ENCODE results near the gene VPS35L. TPM values are rescaled to one million over a fixed set of nuclear protein-coding genes. Genes with fewer than 3 reads are reported as not detected.
A peak's percentile ranks its signal among the peaks of the same experiment; 100 is the strongest.

VPS35L gene
- total and polyA plus RNA-seq, 2 of the 13 experiments (the other 11 are each of a cell fraction or from before 2014, with no cell fraction given) = 1.4 to 1.6 TPM

DNA sequence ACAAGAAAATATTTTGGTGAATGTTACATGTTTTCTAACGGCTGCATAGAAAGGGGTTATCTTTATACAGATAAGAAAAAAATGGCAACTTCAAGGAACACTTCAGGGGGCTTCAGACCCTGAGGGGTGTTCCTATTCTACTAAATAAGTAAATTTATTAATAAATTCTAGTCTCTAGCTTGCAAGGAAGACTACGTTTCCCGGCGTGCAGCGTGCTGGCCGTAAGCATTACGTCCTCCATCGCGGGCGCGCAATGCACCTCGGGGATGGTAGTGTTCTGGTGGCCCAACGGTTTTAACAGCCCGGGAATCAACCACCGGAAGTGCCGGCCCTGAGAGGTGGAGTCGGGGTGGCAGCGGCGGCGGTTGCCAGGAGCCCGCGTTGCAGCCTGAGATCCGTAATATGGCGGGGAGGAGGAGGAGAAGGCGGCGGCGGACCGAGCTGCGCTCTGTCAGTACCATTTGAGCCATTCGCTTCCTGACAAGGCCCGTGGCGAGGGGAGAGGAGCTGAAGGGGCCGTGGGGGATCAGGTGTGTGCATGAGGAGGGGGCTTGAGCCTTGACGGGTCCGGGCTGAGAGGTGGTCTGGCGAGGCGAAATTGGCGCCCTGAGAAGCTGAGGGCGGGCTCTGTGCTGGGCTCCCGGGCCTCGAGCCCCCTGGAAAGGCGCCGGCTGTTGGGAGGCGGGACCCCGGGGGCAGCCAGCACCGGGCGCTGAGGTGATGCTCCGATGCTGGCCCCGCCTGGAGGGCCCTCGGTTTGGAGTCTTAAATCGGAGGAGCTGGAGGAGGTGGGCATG, 31.7 kb upstream of the VPS35L start, which contains the start of gene CCP110 (continued):
- 0 out of 2 replicates have a peak, but pooled peaks have one; percentile 1 for TF ChIP-seq ZNF629 (CRISPR knock-in tag; conservative IDR thresholded peaks at IDR 0.05)
- TF ChIP-seq, protein P1, sequence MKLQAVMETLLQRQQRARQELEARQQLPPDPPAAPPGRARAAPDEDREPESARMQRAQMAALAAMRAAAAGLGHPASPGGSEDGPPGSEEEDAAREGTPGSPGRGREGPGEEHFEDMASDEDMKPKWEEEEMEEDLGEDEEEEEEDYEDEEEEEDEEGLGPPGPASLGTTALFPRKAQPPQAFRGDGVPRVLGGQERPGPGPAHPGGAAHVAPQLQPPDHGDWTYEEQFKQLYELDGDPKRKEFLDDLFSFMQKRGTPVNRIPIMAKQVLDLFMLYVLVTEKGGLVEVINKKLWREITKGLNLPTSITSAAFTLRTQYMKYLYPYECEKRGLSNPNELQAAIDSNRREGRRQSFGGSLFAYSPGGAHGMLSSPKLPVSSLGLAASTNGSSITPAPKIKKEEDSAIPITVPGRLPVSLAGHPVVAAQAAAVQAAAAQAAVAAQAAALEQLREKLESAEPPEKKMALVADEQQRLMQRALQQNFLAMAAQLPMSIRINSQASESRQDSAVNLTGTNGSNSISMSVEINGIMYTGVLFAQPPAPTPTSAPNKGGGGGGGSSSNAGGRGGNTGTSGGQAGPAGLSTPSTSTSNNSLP (IDR thresholded peaks at IDR 0.05; ENCODE audit: low read depth, low read length) = no peak
- no peak for TF ChIP-seq MTF1 (CRISPR knock-in tag; IDR thresholded peaks at IDR 0.05)
- TF ChIP-seq, protein P2, sequence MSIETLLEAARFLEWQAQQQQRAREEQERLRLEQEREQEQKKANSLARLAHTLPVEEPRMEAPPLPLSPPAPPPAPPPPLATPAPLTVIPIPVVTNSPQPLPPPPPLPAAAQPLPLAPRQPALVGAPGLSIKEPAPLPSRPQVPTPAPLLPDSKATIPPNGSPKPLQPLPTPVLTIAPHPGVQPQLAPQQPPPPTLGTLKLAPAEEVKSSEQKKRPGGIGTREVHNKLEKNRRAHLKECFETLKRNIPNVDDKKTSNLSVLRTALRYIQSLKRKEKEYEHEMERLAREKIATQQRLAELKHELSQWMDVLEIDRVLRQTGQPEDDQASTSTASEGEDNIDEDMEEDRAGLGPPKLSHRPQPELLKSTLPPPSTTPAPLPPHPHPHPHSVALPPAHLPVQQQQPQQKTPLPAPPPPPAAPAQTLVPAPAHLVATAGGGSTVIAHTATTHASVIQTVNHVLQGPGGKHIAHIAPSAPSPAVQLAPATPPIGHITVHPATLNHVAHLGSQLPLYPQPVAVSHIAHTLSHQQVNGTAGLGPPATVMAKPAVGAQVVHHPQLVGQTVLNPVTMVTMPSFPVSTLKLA (IDR thresholded peaks at IDR 0.05) = peak; percentile 59
- TF ChIP-seq MBNL3 (CRISPR knock-in tag; conservative IDR thresholded peaks at IDR 0.05) = no peak
- TF ChIP-seq CBX5 (CRISPR knock-in tag; IDR thresholded peaks at IDR 0.05; ENCODE audit: borderline replicate concordance) = peak; percentile 40; the same call in 1 of the 2 replicates
- peak; percentile 66; the same call in 1 of the 2 replicates for TF ChIP-seq DRAP1 (CRISPR knock-in tag; IDR thresholded peaks at IDR 0.05)
- 0 out of 2 replicates have a peak, but pooled peaks have one; percentile 57 for TF ChIP-seq ZNF780A (CRISPR knock-in tag; IDR thresholded peaks at IDR 0.05)
- TF ChIP-seq CHCHD3 (CRISPR knock-in tag; IDR thresholded peaks at IDR 0.05) = no peak
- TF ChIP-seq KDM3A (CRISPR knock-in tag; IDR thresholded peaks at IDR 0.05; ENCODE audit: low read depth) = peak; percentile 91
- no peak for TF ChIP-seq ZBTB7A (CRISPR knock-in tag; IDR thresholded peaks at IDR 0.05)
- peak; percentile 87; the same call in 1 of the 2 replicates for TF ChIP-seq TMF1 (CRISPR knock-in tag; IDR thresholded peaks at IDR 0.05; ENCODE audit: low read depth)
- peak; percentile 64; the same call in 1 of the 2 replicates for TF ChIP-seq NFYB (CRISPR knock-in tag; IDR thresholded peaks at IDR 0.05)
- TF ChIP-seq ATF1 (CRISPR knock-in tag; IDR thresholded peaks at IDR 0.05) = peak; percentile 98
- TF ChIP-seq MIXL1 (CRISPR knock-in tag; IDR thresholded peaks at IDR 0.05) = peak; percentile 89
- peak; percentile 82 for TF ChIP-seq RBFOX2 (IDR thresholded peaks at IDR 0.05; ENCODE audit: low read depth, low read length)
- peak; percentile 52; the same call in 1 of the 2 replicates for TF ChIP-seq ARNT2 (CRISPR knock-in tag; IDR thresholded peaks at IDR 0.05; ENCODE audit: low read depth)
- peak; percentile 36; the same call in 1 of the 2 replicates for TF ChIP-seq TFAP4 (IDR thresholded peaks at IDR 0.05; ENCODE audit: borderline replicate concordance, low read depth)
- peak; percentile 72 for TF ChIP-seq KDM5A (IDR thresholded peaks at IDR 0.05; ENCODE audit: borderline replicate concordance, low read length)
- TF ChIP-seq POLR2A (IDR thresholded peaks at IDR 0.05; ENCODE audit: insufficient read depth in 1 of 2, low read depth in 2 of 2, low read length in 2 of 2) = peak; percentile 63 to 77
- TF ChIP-seq SP5 (CRISPR knock-in tag; IDR thresholded peaks at IDR 0.05; ENCODE audit: borderline replicate concordance, low read depth) = peak; percentile 57; the same call in 1 of the 2 replicates
- TF ChIP-seq REPIN1 (CRISPR knock-in tag; IDR thresholded peaks at IDR 0.05; ENCODE audit: borderline replicate concordance, low read depth) = peak; percentile 82; the same call in 1 of the 2 replicates
- TF ChIP-seq, protein P3, sequence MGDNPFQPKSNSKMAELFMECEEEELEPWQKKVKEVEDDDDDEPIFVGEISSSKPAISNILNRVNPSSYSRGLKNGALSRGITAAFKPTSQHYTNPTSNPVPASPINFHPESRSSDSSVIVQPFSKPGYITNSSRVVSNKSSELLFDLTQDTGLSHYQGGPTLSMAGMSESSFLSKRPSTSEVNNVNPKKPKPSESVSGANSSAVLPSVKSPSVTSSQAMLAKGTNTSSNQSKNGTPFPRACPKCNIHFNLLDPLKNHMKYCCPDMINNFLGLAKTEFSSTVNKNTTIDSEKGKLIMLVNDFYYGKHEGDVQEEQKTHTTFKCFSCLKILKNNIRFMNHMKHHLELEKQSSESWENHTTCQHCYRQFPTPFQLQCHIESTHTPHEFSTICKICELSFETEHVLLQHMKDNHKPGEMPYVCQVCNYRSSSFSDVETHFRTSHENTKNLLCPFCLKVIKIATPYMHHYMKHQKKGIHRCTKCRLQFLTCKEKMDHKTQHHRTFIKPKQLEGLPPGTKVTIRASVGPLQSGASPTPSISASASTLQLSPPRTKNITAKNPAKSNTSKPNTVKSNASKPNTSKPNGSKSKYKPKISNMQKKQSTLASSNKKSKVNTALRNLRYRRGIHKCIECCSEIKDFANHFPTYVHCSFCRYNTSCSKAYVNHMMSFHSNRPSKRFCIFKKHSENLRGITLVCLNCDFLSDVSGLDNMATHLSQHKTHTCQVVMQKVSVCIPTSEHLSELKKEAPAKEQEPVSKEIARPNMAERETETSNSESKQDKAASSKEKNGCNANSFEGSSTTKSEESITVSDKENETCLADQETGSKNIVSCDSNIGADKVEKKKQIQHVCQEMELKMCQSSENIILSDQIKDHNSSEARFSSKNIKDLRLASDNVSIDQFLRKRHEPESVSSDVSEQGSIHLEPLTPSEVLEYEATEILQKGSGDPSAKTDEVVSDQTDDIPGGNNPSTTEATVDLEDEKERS (CRISPR knock-in tag; IDR thresholded peaks at IDR 0.05) = peak; percentile 57; the same call in 1 of the 2 replicates

Measured in HepG2 (cell line).